IMR-90 (cell line): ENCODE results near the gene IL20.

ENCODE experiments used
- MAZ ChIP-seq: IDR thresholded peaks from 2 replicates; pipeline ENCODE4 v1.6.1; 2012; ENCODE audit warnings: low read depth, mild to moderate bottlenecking, low read length, improper control_type of control experiment, moderate library complexity, borderline replicate concordance
- POLR2A ChIP-seq: IDR thresholded peaks from 2 replicates; pipeline ENCODE4 v1.6.1; 2012; ENCODE audit warnings: mild to moderate bottlenecking, low read depth, low read length
- SMC3 ChIP-seq: fragments of 150-350 bp; IDR thresholded peaks from 2 replicates; pipeline ENCODE4 v1.6.1; 2016; ENCODE audit warnings: low read depth, mild to moderate bottlenecking, antibody characterized with exemption, low read length, moderate library complexity
- TF ChIP-seq, protein P1 (sequence below): conservative IDR thresholded peaks from 2 replicates; pipeline ENCODE4 v1.5.1; 2012; ENCODE audit warnings: mild to moderate bottlenecking, low read depth, low read length, improper control_type of control experiment

DNA sequence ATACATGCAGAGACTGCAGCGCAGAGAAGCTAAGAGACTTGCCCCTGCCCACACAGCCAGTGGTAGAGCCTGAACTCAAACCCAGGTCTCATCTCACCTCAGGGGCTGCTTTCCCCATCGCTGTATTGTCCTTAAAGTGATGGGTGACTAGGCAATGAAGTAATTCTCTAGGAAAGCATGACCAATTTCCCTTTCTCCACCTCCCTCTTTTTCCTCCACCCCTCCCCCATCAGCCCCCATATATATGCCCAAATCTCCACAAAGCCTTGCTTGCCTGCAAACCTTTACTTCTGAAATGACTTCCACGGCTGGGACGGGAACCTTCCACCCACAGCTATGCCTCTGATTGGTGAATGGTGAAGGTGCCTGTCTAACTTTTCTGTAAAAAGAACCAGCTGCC, 31.8 kb downstream of the IL20 start, which contains the start of gene IL24:
- TF ChIP-seq, protein P1, sequence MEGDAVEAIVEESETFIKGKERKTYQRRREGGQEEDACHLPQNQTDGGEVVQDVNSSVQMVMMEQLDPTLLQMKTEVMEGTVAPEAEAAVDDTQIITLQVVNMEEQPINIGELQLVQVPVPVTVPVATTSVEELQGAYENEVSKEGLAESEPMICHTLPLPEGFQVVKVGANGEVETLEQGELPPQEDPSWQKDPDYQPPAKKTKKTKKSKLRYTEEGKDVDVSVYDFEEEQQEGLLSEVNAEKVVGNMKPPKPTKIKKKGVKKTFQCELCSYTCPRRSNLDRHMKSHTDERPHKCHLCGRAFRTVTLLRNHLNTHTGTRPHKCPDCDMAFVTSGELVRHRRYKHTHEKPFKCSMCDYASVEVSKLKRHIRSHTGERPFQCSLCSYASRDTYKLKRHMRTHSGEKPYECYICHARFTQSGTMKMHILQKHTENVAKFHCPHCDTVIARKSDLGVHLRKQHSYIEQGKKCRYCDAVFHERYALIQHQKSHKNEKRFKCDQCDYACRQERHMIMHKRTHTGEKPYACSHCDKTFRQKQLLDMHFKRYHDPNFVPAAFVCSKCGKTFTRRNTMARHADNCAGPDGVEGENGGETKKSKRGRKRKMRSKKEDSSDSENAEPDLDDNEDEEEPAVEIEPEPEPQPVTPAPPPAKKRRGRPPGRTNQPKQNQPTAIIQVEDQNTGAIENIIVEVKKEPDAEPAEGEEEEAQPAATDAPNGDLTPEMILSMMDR = no peak
- no peak for TF ChIP-seq POLR2A
- no peak for TF ChIP-seq MAZ
- no peak for TF ChIP-seq SMC3
